H9 (cell line): Measurements from ENCODE around the gene CCDC157. TPM values are rescaled to one million over a fixed set of nuclear protein-coding genes. Genes with fewer than 3 reads are reported as not detected.

Experiments
- DNase-seq: peaks from one replicate; pipeline ENCODE4 v3.0.0-alpha.2; 2017
- H2AFZ ChIP-seq: one replicate; pipeline ENCODE4 v1.6.1; 2013; ENCODE audit warnings: mild to moderate bottlenecking, low read length, control low read depth, moderate library complexity
- H2AK5ac ChIP-seq: 2 replicates; pipeline ENCODE4 v1.6.1; 2013; ENCODE audit warnings: low read length, control low read depth, mixed read lengths; ENCODE audit not compliant: insufficient read length
- H2BK120ac ChIP-seq: one replicate; pipeline ENCODE4 v1.6.1; 2013; ENCODE audit warnings: low read depth, mild to moderate bottlenecking, low read length, control low read depth, inconsistent platforms; ENCODE audit not compliant: poor library complexity, severe bottlenecking
- H2BK12ac ChIP-seq: 2 replicates; pipeline ENCODE4 v1.6.1; 2013; ENCODE audit warnings: low read length, control low read depth, mixed read lengths, low read depth; ENCODE audit not compliant: insufficient read length
- H2BK15ac ChIP-seq: 2 replicates; pipeline ENCODE4 v1.6.1; 2013; ENCODE audit warnings: low read depth, low read length, control low read depth
- H2BK20ac ChIP-seq: one replicate; pipeline ENCODE4 v1.6.1; 2013; ENCODE audit warnings: low read depth, mild to moderate bottlenecking, low read length, control low read depth, inconsistent platforms; ENCODE audit not compliant: poor library complexity, severe bottlenecking
- H2BK5ac ChIP-seq: 2 replicates; pipeline ENCODE4 v1.6.1; 2013; ENCODE audit warnings: low read length, control low read depth, mixed read lengths; ENCODE audit not compliant: insufficient read length
- H3K14ac ChIP-seq: 2 replicates; pipeline ENCODE4 v1.6.1; 2013; ENCODE audit warnings: low read length, control low read depth; ENCODE audit not compliant: insufficient read depth
- H3K18ac ChIP-seq: 2 replicates; pipeline ENCODE4 v1.6.1; 2013; ENCODE audit warnings: low read depth, mild to moderate bottlenecking, mixed read lengths, low read length, control low read depth; ENCODE audit not compliant: insufficient read length
- H3K23ac ChIP-seq: 2 replicates; pipeline ENCODE4 v1.6.1; 2013; ENCODE audit warnings: low read length, control low read depth, mixed read lengths, low read depth; ENCODE audit not compliant: insufficient read length
- H3K23me2 ChIP-seq: 2 replicates; pipeline ENCODE4 v1.6.1; 2013; ENCODE audit warnings: low read depth, mild to moderate bottlenecking, mixed read lengths, low read length, control low read depth; ENCODE audit not compliant: insufficient read length, poor library complexity, severe bottlenecking
- H3K27ac ChIP-seq: 2 replicates; pipeline ENCODE4 v1.5.1; 2013; ENCODE audit warnings: low read length, control low read depth, mixed read lengths, low read depth; ENCODE audit not compliant: insufficient read length
- H3K27me3 ChIP-seq: 2 replicates; pipeline ENCODE4 v1.6.1; 2013; ENCODE audit warnings: low read length, control low read depth, inconsistent platforms; ENCODE audit not compliant: insufficient read depth
- H3K4ac ChIP-seq: 2 replicates; pipeline ENCODE4 v1.6.1; 2013; ENCODE audit warnings: low read depth, mild to moderate bottlenecking, control low read depth, inconsistent platforms, low read length, moderate library complexity
- H3K4me1 ChIP-seq: 2 replicates; pipeline ENCODE4 v1.6.1; 2013; ENCODE audit warnings: low read length, control low read depth, inconsistent platforms; ENCODE audit not compliant: insufficient read depth
- H3K4me2 ChIP-seq: 2 replicates; pipeline ENCODE4 v1.6.1; 2013; ENCODE audit warnings: low read length, control low read depth, mixed read lengths; ENCODE audit not compliant: insufficient read length, insufficient read depth
- H3K56ac ChIP-seq: 2 replicates; pipeline ENCODE4 v1.6.1; 2013; ENCODE audit warnings: low read depth, mild to moderate bottlenecking, mixed read lengths, low read length, control low read depth; ENCODE audit not compliant: insufficient read length
- H3K79me1 ChIP-seq: 2 replicates; pipeline ENCODE4 v1.6.1; 2013; ENCODE audit warnings: low read depth, mild to moderate bottlenecking, moderate library complexity, low read length, control low read depth, inconsistent platforms; ENCODE audit not compliant: insufficient read depth, poor library complexity, severe bottlenecking
- H3K79me2 ChIP-seq: 2 replicates; pipeline ENCODE4 v1.6.1; 2013; ENCODE audit warnings: low read length, control low read depth, inconsistent platforms; ENCODE audit not compliant: insufficient read depth
- H3K9ac ChIP-seq: 2 replicates; pipeline ENCODE4 v1.6.1; 2013; ENCODE audit warnings: low read length, control low read depth, mixed read lengths; ENCODE audit not compliant: insufficient read length; ENCODE audit errors: extremely low read depth
- H3K9me3 ChIP-seq: one replicate; pipeline ENCODE4 v1.6.1; 2013; ENCODE audit warnings: low read depth, low read length, inconsistent platforms; ENCODE audit not compliant: control insufficient read depth
- H3T11ph ChIP-seq: one replicate; pipeline ENCODE4 v1.6.1; 2013; ENCODE audit warnings: mild to moderate bottlenecking, low read length, control low read depth, inconsistent platforms
- H4K20me1 ChIP-seq: one replicate; pipeline ENCODE4 v1.6.1; 2013; ENCODE audit not compliant: control insufficient read depth, insufficient read length, insufficient read depth
- H4K5ac ChIP-seq: 2 replicates; pipeline ENCODE4 v1.6.1; 2013; ENCODE audit warnings: low read depth, mild to moderate bottlenecking, mixed read lengths, low read length, control low read depth; ENCODE audit not compliant: insufficient read length
- H4K8ac ChIP-seq: replicated peaks from 2 replicates; pipeline ENCODE4 v1.6.1; 2013; ENCODE audit warnings: low read length, control low read depth, mixed read lengths, low read depth; ENCODE audit not compliant: insufficient read length
- H4K91ac ChIP-seq: 2 replicates; pipeline ENCODE4 v1.6.1; 2013; ENCODE audit warnings: low read depth, mild to moderate bottlenecking, moderate library complexity, mixed read lengths, low read length, control low read depth; ENCODE audit not compliant: insufficient read length
- H3K27ac Mint-ChIP-seq, 3 experiments: 2 replicates in 2 of 3; 3 replicates in 1 of 3; pipeline ENCODE4 v1.8.0; 2020 to 2021; ENCODE audit warnings: mixed read lengths in 3 of 3, mild to moderate bottlenecking in 1 of 3, moderate library complexity in 1 of 3
- H3K27me3 Mint-ChIP-seq: 2 replicates; pipeline ENCODE4 v1.8.0; 2021; ENCODE audit warnings: low read depth, mild to moderate bottlenecking, moderate library complexity, mixed read lengths
- H3K36me3 Mint-ChIP-seq, 3 experiments: 2 replicates in 2 of 3; 3 replicates in 1 of 3; pipeline ENCODE4 v1.8.0; 2020 to 2021; ENCODE audit warnings: low read depth in 3 of 3, mixed read lengths in 3 of 3; ENCODE audit not compliant: insufficient read depth in 1 of 3
- H3K4me1 Mint-ChIP-seq, 2 experiments: 2 replicates each; pipeline ENCODE4 v1.8.0; 2020; ENCODE audit warnings: mixed read lengths in 2 of 2
- H3K4me3 Mint-ChIP-seq, 2 experiments: 2 replicates in 1 of 2; 3 replicates in 1 of 2; pipeline ENCODE4 v1.8.0; 2020 to 2021; ENCODE audit warnings: mild to moderate bottlenecking in 2 of 2, mixed read lengths in 2 of 2, moderate library complexity in 1 of 2
- H3K9me3 Mint-ChIP-seq, 2 experiments: 2 replicates in 1 of 2; 3 replicates in 1 of 2; pipeline ENCODE4 v1.8.0; 2020; ENCODE audit warnings: mild to moderate bottlenecking in 2 of 2, mixed read lengths in 2 of 2, moderate library complexity in 1 of 2
- CTCF ChIP-seq: fragments of 200-600 bp; sonication (generic); conservative IDR thresholded peaks from 3 replicates; pipeline ENCODE4 v1.8.0; 2021; ENCODE audit warnings: antibody characterized with exemption, mild to moderate bottlenecking
- WGBS: extraction: QIAGEN DNeasy Blood & Tissue Kit; methylation state at CpG from one replicate; pipeline ENCODE4 v1.1.7; 2013; ENCODE audit warnings: missing lambda C conversion rate, low lambda C conversion rate, mixed read lengths; ENCODE audit not compliant: insufficient read length; ENCODE audit errors: extremely low coverage; 5-methylcytosine and 5-hydroxymethylcytosine counted together
- total RNA-seq: library from RNA; stranded (reverse); gene quantifications from 2 replicates; pipeline ENCODE4 v1.2.1, GENCODE V29; 2021

CCDC157 gene
- total RNA-seq, 1 experiment from 2014 or later, result 4.3 TPM

- DNase-seq, result no peak
- Histone ChIP-seq H4K91ac (no peak overlapping the region), H3K23me2 (no peaks in the 10 kb centered on the region), H3K18ac (no peak overlapping the region), H3K4ac (no peak overlapping the region), H3K9me3 (no peaks in the 10 kb centered on the region), H2BK12ac (no peak overlapping the region), H3K79me1 (no peaks in the 10 kb centered on the region), H3K27ac (no peak overlapping the region), H3K27me3 (no peaks in the 10 kb centered on the region), H2AK5ac (no peak overlapping the region), H4K5ac (no peak overlapping the region), H2BK20ac (no peak overlapping the region), H3K14ac (no peak overlapping the region), H2AFZ (no peak overlapping the region), H3K4me2 (no peak overlapping the region), H4K8ac (no peak overlapping the region), H2BK120ac (no peak overlapping the region), H3T11ph (no peak overlapping the region), H2BK15ac (no peak overlapping the region), H3K56ac (no peak overlapping the region), H3K9ac (no peak overlapping the region), H3K4me1 (no peaks in the 10 kb centered on the region), H3K79me2 (0 out of 2 replicates have a peak, but pooled peaks cover 2% of the 10 kb centered on the region), H3K23ac (no peak overlapping the region), H2BK5ac (no peak overlapping the region), H4K20me1 (no peaks in the 10 kb centered on the region)
- Mint-ChIP-seq H3K36me3 (peaks cover 38 to 67% (median 57%) of the 10 kb centered on the region in 3 experiments), H3K4me1 (peaks cover 5 to 9% of the 10 kb centered on the region in 2 experiments), H3K27me3 (no peaks in the 10 kb centered on the region; the same call in 1 of the 2 replicates), H3K27ac (no peak overlapping the region), H3K4me3 (no peak overlapping the region), H3K9me3 (no peaks in the 10 kb centered on the region)
- no peak for TF ChIP-seq CTCF
- WGBS, result no CpG with 5 or more reads among the region's 5 CpGs
Observed at GRCh38 chr22:30332551-30332950, 24.3 kb upstream of the CCDC157 start.
